ENCODE data around the gene GRHPR. TPM values are rescaled to one million over a fixed set of nuclear protein-coding genes. Genes with fewer than 3 reads are reported as not detected.

Gene GRHPR
- total and polyA plus RNA-seq, 2 of the 4 experiments (the other 2 are of a cell fraction) = 182 to 191 TPM

DNA sequence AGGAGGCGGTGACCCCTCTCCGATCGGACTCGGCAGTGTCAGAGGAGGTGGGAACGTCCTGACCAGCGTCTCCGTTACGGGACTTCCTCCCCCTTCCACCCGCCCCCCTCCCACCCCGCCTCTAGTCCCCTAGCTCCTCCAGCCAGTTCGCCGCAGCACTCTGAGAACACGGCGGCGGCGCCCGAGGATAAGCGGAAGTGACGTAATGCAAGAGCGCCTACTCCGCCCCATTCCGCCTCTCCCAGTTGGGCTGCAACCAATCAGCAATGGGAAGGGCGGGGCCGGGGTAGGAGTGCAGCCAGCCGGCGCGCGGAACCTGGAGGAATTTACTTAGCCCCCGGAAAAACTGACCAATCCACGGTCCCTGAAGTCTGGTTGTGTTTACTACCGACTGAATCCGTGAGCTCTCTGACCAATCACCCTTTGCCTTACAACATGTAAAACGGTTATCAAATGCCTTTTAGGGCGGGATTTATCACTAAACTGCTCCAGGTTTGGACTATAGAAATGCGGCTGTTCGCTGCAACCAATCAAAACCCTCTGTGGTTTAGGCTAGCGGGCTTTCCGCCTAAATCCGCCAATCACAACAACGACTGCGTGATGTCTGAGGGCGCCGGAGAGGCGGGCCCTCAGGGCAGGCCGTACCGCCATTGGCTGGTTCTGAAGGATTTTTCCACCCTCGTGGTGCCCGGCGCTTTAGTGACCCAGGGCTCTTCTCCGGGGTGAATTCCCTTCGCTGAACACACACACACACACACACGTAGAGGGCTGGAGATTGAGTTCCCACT is 42.9 kb downstream of the GRHPR start, which contains the start of gene ZBTB5:
ZBTB5 (minus strand) TSS at position 202 of the 788 bp plus-strand sequence. CDS start 22,899 bp downstream, outside the sequence.
- peak within 1 kb of the TSS; percentile 25; the same call in 1 of the 2 replicates for H3K18ac ChIP-seq (ENCODE audit: low read depth, low read length)
- ChIA-PET POLR2A (ENCODE audit: unreplicated experiment) (interaction anchor here (0.9 kb wide), 1 partner anchor 22 kb away, joined by 3 read pairs; no protein-coding TSS in a partner anchor), CTCF (interaction anchor here (0.6 kb wide), 1 partner anchor 32 kb away, joined by 3 read pairs; no protein-coding TSS in a partner anchor)
- H3K79me1 ChIP-seq (ENCODE audit: low read depth in 1 of 2, low read length in 2 of 2) = peaks cover 0 to 36% of the 10 kb centered on the region in 2 experiments; a peak in 2 of 4 replicates
- ATAC-seq (ENCODE audit: low read depth) (peak; percentile 86), DNase-seq (peak; percentile 100)
- peak within 1 kb of the TSS; percentile 79 for H2BK120ac ChIP-seq (ENCODE audit: low read depth, low read length)
- peak; percentile 58 for TF ChIP-seq CEBPB (IDR thresholded peaks at IDR 0.05; ENCODE audit: low read depth, low read length)
- peak; percentile 83 for TF ChIP-seq MXI1 (IDR thresholded peaks at IDR 0.05; ENCODE audit: borderline replicate concordance, low read depth, low read length)
- 0 out of 2 replicates have a peak, but pooled peaks have one; percentile 2 for TF ChIP-seq RFX5 (IDR thresholded peaks at IDR 0.05; ENCODE audit: low read depth, low read length)
- no peak for TF ChIP-seq MAFK (IDR thresholded peaks at IDR 0.05; ENCODE audit: low read depth, low read length)
- TF ChIP-seq MAZ (IDR thresholded peaks at IDR 0.05; ENCODE audit: borderline replicate concordance, low read depth, low read length) = peak; percentile 78; the same call in 1 of the 2 replicates
- TF ChIP-seq, protein P1, sequence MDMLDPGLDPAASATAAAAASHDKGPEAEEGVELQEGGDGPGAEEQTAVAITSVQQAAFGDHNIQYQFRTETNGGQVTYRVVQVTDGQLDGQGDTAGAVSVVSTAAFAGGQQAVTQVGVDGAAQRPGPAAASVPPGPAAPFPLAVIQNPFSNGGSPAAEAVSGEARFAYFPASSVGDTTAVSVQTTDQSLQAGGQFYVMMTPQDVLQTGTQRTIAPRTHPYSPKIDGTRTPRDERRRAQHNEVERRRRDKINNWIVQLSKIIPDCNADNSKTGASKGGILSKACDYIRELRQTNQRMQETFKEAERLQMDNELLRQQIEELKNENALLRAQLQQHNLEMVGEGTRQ (IDR thresholded peaks at IDR 0.05; ENCODE audit: low read depth, low read length) = peak; percentile 70
- TF ChIP-seq FOS (IDR thresholded peaks at IDR 0.05; ENCODE audit: low read depth, low read length) = peak; percentile 33; the same call in 1 of the 2 replicates
- TF ChIP-seq, protein P2, sequence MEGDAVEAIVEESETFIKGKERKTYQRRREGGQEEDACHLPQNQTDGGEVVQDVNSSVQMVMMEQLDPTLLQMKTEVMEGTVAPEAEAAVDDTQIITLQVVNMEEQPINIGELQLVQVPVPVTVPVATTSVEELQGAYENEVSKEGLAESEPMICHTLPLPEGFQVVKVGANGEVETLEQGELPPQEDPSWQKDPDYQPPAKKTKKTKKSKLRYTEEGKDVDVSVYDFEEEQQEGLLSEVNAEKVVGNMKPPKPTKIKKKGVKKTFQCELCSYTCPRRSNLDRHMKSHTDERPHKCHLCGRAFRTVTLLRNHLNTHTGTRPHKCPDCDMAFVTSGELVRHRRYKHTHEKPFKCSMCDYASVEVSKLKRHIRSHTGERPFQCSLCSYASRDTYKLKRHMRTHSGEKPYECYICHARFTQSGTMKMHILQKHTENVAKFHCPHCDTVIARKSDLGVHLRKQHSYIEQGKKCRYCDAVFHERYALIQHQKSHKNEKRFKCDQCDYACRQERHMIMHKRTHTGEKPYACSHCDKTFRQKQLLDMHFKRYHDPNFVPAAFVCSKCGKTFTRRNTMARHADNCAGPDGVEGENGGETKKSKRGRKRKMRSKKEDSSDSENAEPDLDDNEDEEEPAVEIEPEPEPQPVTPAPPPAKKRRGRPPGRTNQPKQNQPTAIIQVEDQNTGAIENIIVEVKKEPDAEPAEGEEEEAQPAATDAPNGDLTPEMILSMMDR (conservative IDR thresholded peaks at IDR 0.05; ENCODE audit: low read depth, low read length) = no peak
- peak within 1 kb of the TSS; percentile 97 for H3K4ac ChIP-seq (ENCODE audit: low read depth, low read length)
- 0% methylated on average over 10 of the region's 52 CpGs; no CpG with 5 or more reads in 1 of the 2 experiments for WGBS, 2 experiments (ENCODE audit: extremely low coverage in 2 of 2, insufficient read length in 1 of 2)
- BruUV-seq (replicated peaks) = no TSS peak
- peak within 1 kb of the TSS; percentile 61; the same call in 1 of the 2 replicates for H2BK20ac ChIP-seq (ENCODE audit: low read depth, low read length)
- intact Hi-C loops (cut with micrococcal nuclease) = no loop called here
- H3K9ac ChIP-seq (ENCODE audit: low read depth, low read length) = peak within 1 kb of the TSS; percentile 92
- H2BK15ac ChIP-seq (ENCODE audit: low read depth, low read length) = peak within 1 kb of the TSS; percentile 58; the same call in 2 of the 3 replicates
- no peaks in the 10 kb centered on the region for H3K9me3 ChIP-seq (ENCODE audit: control insufficient read depth, insufficient read depth, low read length)
- no peaks in the 10 kb centered on the region; the same call in 1 of the 2 replicates for H3K9me1 ChIP-seq (ENCODE audit: insufficient read depth, low read length)
- in situ Hi-C loops (cut with MboI; ENCODE audit: low sequenced_read_pairs) = no loop called here
- peak within 1 kb of the TSS; percentile 73 for H4K5ac ChIP-seq (ENCODE audit: low read depth, low read length)
- H2AFZ ChIP-seq (replicated peaks; ENCODE audit: low read length, poor library complexity) = peak within 1 kb of the TSS; percentile 97
- no peaks in the 10 kb centered on the region for H3K36me3 ChIP-seq (ENCODE audit: control insufficient read depth, insufficient read depth, low read length)
- peak within 1 kb of the TSS; percentile 90 for H3K14ac ChIP-seq (replicated peaks; ENCODE audit: low read depth, low read length)
- peak within 1 kb of the TSS; percentile 80 for H3K4me2 ChIP-seq (ENCODE audit: low read depth, low read length)
- peak within 1 kb of the TSS; percentile 87 for H2AK9ac ChIP-seq (replicated peaks; ENCODE audit: low read depth, low read length, poor library complexity)
- H3K27me3 ChIP-seq (ENCODE audit: control insufficient read depth, insufficient read depth, low read length) = no peaks in the 10 kb centered on the region
- H4K8ac ChIP-seq (ENCODE audit: low read depth in 2 of 2, low read length in 2 of 2) = peak within 1 kb of the TSS; percentile 93 to 94
- peak within 1 kb of the TSS; percentile 78 for H2BK5ac ChIP-seq (ENCODE audit: low read depth, low read length, poor library complexity, severe bottlenecking)
- H4K91ac ChIP-seq (ENCODE audit: insufficient read depth, low read depth, low read length) = peak within 1 kb of the TSS; percentile 87
- H3K4me1 ChIP-seq (ENCODE audit: control insufficient read depth, insufficient read depth, low read length) = no peaks in the 10 kb centered on the region; the same call in none of the 2 replicates
- H2AK5ac ChIP-seq (ENCODE audit: low read depth, low read length) = peak within 1 kb of the TSS; percentile 76
- dilution Hi-C loops (cut with HindIII; ENCODE audit: low sequenced_read_pairs, unreplicated experiment) = no loop called here
- H3K27ac ChIP-seq (ENCODE audit: insufficient read depth, low read length) = peak within 1 kb of the TSS; percentile 88
- H3K23ac ChIP-seq (ENCODE audit: low read depth, low read length) = peak within 1 kb of the TSS; percentile 87
- peak within 1 kb of the TSS; percentile 76 for H3K4me3 ChIP-seq (ENCODE audit: insufficient read depth, low read depth, low read length)
- H4K20me1 ChIP-seq (ENCODE audit: insufficient read depth, low read length) = peaks cover 7% of the 10 kb centered on the region; the same call in 1 of the 2 replicates
- H3K56ac ChIP-seq (ENCODE audit: extremely low read depth, insufficient read depth, low read length) = peak within 1 kb of the TSS; percentile 83
